Fibroblast of lung (primary cell): ENCODE data around the gene SNX30. TPM values are rescaled to one million over a fixed set of nuclear protein-coding genes. Genes with fewer than 3 reads are reported as not detected.

ENCODE experiments used
- DNase-seq, 2 donors: peaks; one replicate each; pipeline versions ENCODE4 v3.0.0 to v3.0.0-alpha.2; 2010; ENCODE audit warnings: low read depth in 2 of 2
- H2AFZ ChIP-seq: 2 replicates; pipeline ENCODE4 v1.5.1; 2012; ENCODE audit warnings: low read length, control low read depth, inconsistent platforms
- H3K27ac ChIP-seq: 2 replicates; pipeline ENCODE4 v1.5.1; 2011; ENCODE audit warnings: low read length, control low read depth; ENCODE audit not compliant: insufficient read depth
- H3K27me3 ChIP-seq: 2 replicates; pipeline ENCODE4 v1.5.1; 2011; ENCODE audit warnings: mild to moderate bottlenecking, low read length; ENCODE audit not compliant: control insufficient read depth, insufficient read depth
- H3K36me3 ChIP-seq: 2 replicates; pipeline ENCODE4 v1.5.1; 2011; ENCODE audit warnings: low read length; ENCODE audit not compliant: control insufficient read depth, insufficient read depth
- H3K4me1 ChIP-seq: 2 replicates; pipeline ENCODE4 v1.5.1; 2011; ENCODE audit warnings: low read length; ENCODE audit not compliant: control insufficient read depth, insufficient read depth; ENCODE audit errors: extremely low read depth
- H3K4me2 ChIP-seq: 2 replicates; pipeline ENCODE4 v1.5.1; 2011; ENCODE audit warnings: low read length, control low read depth; ENCODE audit not compliant: insufficient read depth; ENCODE audit errors: extremely low read depth
- H3K4me3 ChIP-seq, 4 experiments: fragments of 200-600 bp in 1 of 4; sonication (generic) in 1 of 4; replicated peaks in 1 of 4; 2 replicates each; pipeline ENCODE4 v1.5.1; 2011 to 2016; ENCODE audit warnings: low read length in 4 of 4, low read depth in 3 of 4, mild to moderate bottlenecking in 3 of 4, control low read depth in 2 of 4, inconsistent platforms in 1 of 4, mixed read lengths in 1 of 4; ENCODE audit not compliant: insufficient read depth in 1 of 4; ENCODE audit errors: control extremely low read depth in 1 of 4
- H3K79me2 ChIP-seq: 2 replicates; pipeline ENCODE4 v1.5.1; 2012; ENCODE audit warnings: mild to moderate bottlenecking, low read length, inconsistent platforms; ENCODE audit not compliant: control insufficient read depth, insufficient read depth
- H3K9ac ChIP-seq: 2 replicates; pipeline ENCODE4 v1.5.1; 2011; ENCODE audit warnings: mild to moderate bottlenecking, low read length, control low read depth; ENCODE audit not compliant: insufficient read depth
- H3K9me3 ChIP-seq: 2 replicates; pipeline ENCODE4 v1.5.1; 2012; ENCODE audit warnings: low read depth, low read length; ENCODE audit not compliant: control insufficient read depth, insufficient read depth
- H4K20me1 ChIP-seq: 2 replicates; pipeline ENCODE4 v1.5.1; 2011; ENCODE audit warnings: low read length; ENCODE audit not compliant: control insufficient read depth, insufficient read depth; ENCODE audit errors: extremely low read depth
- CTCF ChIP-seq, 2 donors: IDR thresholded peaks in 1 of 2; conservative IDR thresholded peaks in 1 of 2; 1 replicate in 1 of 2; 2 replicates in 1 of 2; pipeline ENCODE4 v1.5.1; 2011 to 2012; ENCODE audit warnings: low read length in 2 of 2, control low read depth in 1 of 2, inconsistent platforms in 1 of 2, low read depth in 1 of 2, mild to moderate bottlenecking in 1 of 2
- EZH2 ChIP-seq: IDR thresholded peaks from 2 replicates; pipeline ENCODE4 v1.5.1; 2012; ENCODE audit warnings: low read length, control low read depth, mild to moderate bottlenecking; ENCODE audit errors: missing control alignments
- polyA plus RNA-seq, 2 donors: library from polyadenylated mRNA; depleted of rRNA in 1 of 2; stranded (reverse) in 1 of 2; unstranded in 1 of 2; fragments of >200 nt; gene quantifications; 2 replicates each; pipeline ENCODE4 v1.2.1, GENCODE V29; 2011 to 2012; ENCODE audit warnings: missing spikeins in 1 of 2
- total RNA-seq: library from RNA; depleted of rRNA; stranded (reverse); fragments of >200 nt; gene quantifications from 2 replicates; pipeline ENCODE4 v1.2.1, GENCODE V29; 2014

The SNX30 gene
- total and polyA plus RNA-seq, 2 donors (not counting 1 experiment from before 2014, with no cell fraction given) = 7.9 to 20.6 TPM

- Histone ChIP-seq H3K4me1 (no peaks in the 10 kb centered on the region), H3K4me2 (no peak overlapping the region), H3K27ac (no peak overlapping the region), H2AFZ (no peak overlapping the region), H3K79me2 (no peaks in the 10 kb centered on the region), H3K9me3 (no peaks in the 10 kb centered on the region), H3K27me3 (no peaks in the 10 kb centered on the region), H3K9ac (no peak overlapping the region), H3K4me3 (no peak overlapping the region), H4K20me1 (no peaks in the 10 kb centered on the region), H3K36me3 (no peaks in the 10 kb centered on the region)
- TF ChIP-seq EZH2 (no peak), CTCF (conservative IDR thresholded peaks at IDR 0.05 in 1 of 2, IDR thresholded peaks at IDR 0.05 in 1 of 2; ENCODE audit: low read depth in 1 of 2, low read length in 2 of 2) (no peak)
- DNase-seq = no peak
Measured at GRCh38 chr9:112892981-112893380, 142.4 kb downstream of the SNX30 start.

- Histone ChIP-seq H3K9me3 (no peaks in the 10 kb centered on the region), H3K9ac (no peak overlapping the region)
- no peak for DNase-seq
Measured at GRCh38 chr9:112894041-112894440, 143.5 kb downstream of the SNX30 start.

GRCh38 chr9:112894699-112895098 lies 144.1 kb downstream of the SNX30 start:
- Histone ChIP-seq H3K9me3 (no peaks in the 10 kb centered on the region), H2AFZ (no peak overlapping the region), H3K36me3 (no peaks in the 10 kb centered on the region), H4K20me1 (no peaks in the 10 kb centered on the region), H3K27me3 (no peaks in the 10 kb centered on the region), H3K4me2 (no peak overlapping the region), H3K9ac (no peak overlapping the region), H3K4me1 (no peaks in the 10 kb centered on the region), H3K79me2 (no peaks in the 10 kb centered on the region), H3K4me3 (no peak overlapping the region), H3K27ac (no peak overlapping the region)
- DNase-seq = no peak
- TF ChIP-seq CTCF (conservative IDR thresholded peaks at IDR 0.05 in 1 of 2, IDR thresholded peaks at IDR 0.05 in 1 of 2; ENCODE audit: low read depth in 1 of 2, low read length in 2 of 2) = no peak
- no peak for TF ChIP-seq EZH2

More at GRCh38 chr9:112894041-112894440, 143.5 kb downstream of the SNX30 start:
- Histone ChIP-seq H3K4me2 (no peak overlapping the region), H3K4me1 (no peaks in the 10 kb centered on the region), H3K4me3 (no peak overlapping the region), H2AFZ (no peak overlapping the region), H3K27ac (no peak overlapping the region), H3K36me3 (no peaks in the 10 kb centered on the region), H3K79me2 (no peaks in the 10 kb centered on the region), H4K20me1 (no peaks in the 10 kb centered on the region), H3K27me3 (no peaks in the 10 kb centered on the region)
- TF ChIP-seq CTCF (conservative IDR thresholded peaks at IDR 0.05 in 1 of 2, IDR thresholded peaks at IDR 0.05 in 1 of 2; ENCODE audit: low read depth in 1 of 2, low read length in 2 of 2) (no peak), EZH2 (no peak)
